SKM-1 (cell line): ENCODE measurements around the gene NBAS.

ENCODE experiments used
- DNase-seq: peaks from one replicate; lab custom pipeline; 2025; ENCODE audit not compliant: unreplicated experiment; lab: John Stamatoyannopoulos, UW

The NBAS gene

DNA sequence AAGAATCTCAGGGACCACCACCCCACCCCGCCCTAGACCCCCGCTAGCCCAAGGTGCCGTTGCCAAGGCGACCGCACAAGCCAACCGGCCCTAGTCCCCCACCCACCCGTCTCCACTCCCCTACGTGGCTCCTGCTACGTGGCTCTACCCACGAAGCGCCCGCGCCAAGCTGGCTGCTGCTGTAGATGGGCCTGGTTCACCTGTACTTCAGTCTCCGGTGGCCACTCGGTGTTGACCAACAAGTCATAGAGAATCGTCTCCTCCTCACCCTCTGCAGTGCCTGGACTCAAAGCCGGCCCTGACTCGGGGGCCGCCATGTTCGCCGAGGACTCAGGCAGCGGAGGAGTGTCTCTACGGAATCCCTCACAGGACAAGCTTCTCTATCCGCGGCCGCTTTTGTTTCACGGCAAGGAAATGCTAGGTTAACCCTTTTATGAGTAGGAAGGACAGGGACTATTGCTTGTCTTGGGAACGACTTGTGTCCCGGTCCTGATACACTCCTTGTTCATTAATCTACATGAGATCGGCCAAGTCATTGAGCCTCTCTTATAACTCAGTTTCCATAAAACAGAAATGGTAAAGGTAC is at the start of gene NBAS:
TSS of gene NBAS (minus strand) at position 347 of the 586 bp plus-strand sequence. CDS start at position 317, 30 bp downstream.
- peak; percentile 46 for DNase-seq

- no peak for DNase-seq
Observed at GRCh38 chr2:15610430-15610952, 49.4 kb upstream of the NBAS start.

- DNase-seq: no peak
Observed at GRCh38 chr2:15609341-15610042, 48.4 kb upstream of the NBAS start.

GRCh38 chr2:15608392-15608761 is 47.2 kb upstream of the NBAS start:
- DNase-seq: no peak

GRCh38 chr2:15607709-15608391 is 46.7 kb upstream of the NBAS start:
- no peak for DNase-seq

DNA sequence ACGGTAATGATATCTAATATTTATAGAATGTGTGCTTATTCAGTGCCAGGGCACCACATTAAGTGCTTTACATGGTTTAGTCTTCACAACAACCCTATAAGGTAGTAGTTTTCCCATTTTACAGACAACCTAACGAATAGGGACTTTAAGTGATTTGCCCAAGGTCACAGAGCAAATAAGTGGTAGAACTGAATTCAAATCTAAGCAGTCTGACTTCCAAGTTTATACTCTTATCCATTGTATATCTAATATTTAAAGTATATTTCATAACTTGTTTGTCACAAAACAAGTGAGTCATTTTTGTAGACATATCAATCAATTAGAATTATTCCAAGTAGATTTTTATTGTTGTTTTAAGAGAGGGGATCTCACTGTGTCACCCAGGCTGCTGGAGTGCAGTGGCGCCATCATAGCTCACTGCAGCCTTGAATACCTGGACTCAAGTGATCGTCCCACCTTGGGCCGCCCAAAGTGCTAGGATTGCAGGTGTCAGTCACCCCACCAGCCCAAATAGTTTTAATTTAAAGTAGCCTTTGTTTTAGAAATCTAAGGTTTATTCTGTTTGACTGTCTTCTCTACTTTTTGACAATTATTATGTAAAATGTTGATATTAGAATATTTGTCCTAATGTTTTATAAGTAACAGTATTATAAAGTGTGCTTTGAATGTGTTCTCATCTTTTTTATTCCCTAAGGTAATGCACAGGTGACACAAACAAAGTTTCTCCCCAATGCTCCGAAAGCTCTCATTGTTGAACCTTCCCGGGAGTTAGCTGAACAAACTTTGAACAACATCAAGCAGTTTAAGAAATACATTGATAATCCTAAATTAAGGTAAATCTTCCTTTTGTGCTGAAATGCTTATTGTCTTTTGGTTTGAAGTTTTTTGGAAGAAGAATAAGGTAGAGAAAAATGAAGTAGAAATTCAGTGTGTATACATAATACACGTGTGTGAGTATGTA is 45.6 kb upstream of the NBAS start:
- no peak for DNase-seq

DNA sequence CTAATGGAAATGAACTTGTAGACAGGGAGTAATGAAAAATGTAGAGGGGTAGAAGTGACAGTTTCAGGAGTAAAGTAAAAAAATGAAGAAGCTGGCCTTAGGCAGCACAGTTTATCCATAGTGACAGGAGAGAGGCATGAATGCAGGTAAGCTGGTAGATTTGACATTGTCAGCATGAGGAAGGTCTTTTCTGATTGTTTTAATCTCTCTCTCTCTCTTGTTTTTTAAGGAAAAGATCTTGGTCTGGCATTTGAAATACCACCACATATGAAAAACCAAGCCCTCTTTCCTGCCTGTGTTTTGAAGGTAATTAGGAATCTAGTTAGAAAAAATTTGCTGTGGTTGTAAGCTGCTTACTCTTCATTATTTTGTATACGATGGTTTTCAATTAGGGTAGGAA is 44.6 kb upstream of the NBAS start:
- DNase-seq: no peak

DNA sequence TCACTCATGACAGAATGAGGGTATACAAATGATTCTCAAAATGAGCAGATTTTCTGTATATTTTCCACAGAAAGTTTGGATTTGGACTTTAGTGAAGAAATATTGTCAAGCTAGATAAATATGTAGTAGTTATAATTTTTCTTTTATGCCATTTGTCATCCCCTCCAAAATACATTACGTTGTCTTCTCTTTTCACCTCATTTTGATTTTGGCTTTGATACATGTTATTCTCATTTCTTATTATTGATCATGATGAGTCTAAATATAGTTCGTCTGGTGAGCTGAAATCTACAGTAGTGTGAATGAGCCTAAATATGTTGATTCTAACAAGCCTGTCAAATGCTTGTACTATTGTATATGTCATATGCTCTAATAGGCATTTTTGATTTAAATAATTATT is 42.8 kb upstream of the NBAS start:
- DNase-seq: no peak

GRCh38 chr2:15603044-15603765 is 42.1 kb upstream of the NBAS start:
- no peak for DNase-seq

- DNase-seq: no peak
Observed at GRCh38 chr2:15602393-15602792, 41.3 kb upstream of the NBAS start.

GRCh38 chr2:15601681-15602080 is 40.5 kb upstream of the NBAS start:
- DNase-seq: no peak

DNA sequence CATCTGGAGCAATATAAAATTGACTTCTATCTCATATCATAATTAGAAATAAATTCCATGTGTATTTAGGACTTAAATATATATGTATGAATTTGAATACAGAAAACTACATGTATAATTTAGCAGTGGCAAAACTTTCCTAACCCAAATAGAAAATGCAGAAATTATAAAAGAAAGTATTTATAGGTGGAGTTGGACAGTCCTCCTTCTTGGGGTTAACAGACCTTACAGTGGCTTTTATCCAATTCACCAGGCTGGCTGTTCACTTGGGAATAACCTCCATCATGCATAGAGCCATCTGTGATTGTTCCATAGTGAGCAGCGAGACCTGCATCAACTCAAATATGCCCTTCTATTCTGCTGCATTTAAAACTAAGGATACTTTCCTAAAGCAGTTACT is 38.9 kb upstream of the NBAS start:
- DNase-seq: no peak

GRCh38 chr2:15596968-15597367 is 35.8 kb upstream of the NBAS start:
- no peak for DNase-seq

DNA sequence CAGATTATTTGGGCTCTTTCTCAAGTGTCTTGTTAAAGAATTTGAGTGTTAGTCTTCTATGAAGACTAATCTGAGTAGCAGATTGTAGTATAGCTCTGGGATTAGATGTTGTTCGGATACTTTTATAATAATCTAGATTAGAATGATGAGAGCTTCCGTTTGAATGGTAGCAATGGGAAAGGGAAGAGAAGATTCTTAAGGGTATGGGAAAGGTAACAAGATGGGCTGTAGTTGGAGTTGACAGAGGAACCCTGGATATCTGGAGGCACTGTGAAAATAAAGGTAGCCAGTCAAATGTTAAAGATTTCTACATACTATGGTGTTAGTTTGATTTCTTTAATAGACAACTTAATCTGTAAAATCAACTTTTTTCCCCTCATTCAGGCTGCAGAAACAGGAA is 35.2 kb upstream of the NBAS start:
- no peak for DNase-seq

DNA sequence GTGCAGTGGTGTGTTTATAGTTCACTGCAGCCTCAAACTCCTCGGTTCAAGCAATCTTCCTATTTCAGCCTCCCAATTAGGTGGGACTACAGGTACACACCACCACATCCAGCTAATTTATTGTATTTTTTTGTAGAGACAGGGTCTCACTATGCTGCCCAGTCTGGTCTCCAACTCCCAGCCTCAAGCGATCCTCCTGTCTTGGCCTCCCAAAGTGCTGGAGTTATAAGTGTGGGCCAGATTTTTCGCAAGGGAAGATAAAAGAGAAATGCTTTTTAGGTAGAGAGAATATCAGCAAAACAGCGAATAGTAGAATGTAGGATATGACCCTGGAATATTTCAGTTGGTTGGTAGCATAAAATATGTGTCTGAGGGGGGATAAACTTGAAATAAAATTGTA is 34.8 kb upstream of the NBAS start:
- DNase-seq: no peak

DNA sequence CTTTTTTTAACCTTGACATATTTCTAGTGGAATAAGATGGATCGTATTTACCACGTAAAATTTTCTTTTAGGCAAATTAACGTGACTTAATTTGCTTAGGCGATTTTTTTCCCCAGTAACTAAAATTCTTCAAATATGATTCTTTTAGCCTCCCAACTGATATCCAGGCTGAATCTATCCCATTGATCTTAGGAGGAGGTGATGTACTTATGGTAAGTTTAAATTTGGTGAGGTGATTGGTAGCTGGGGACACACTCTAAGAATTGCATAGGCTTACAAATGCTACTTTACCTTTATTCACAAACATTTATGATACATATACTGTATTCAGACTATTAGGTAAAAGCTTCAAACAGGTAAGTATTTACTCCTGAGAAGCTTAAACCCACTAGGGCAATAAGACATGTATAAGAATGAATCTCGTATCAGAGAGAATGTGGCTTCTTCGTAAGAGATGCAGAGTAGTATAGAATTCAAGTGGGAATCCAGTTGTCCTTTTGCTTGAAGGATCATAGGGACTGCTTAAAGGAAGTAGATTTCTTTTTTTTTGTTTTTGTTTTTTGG is 34.3 kb upstream of the NBAS start:
- no peak for DNase-seq

DNA sequence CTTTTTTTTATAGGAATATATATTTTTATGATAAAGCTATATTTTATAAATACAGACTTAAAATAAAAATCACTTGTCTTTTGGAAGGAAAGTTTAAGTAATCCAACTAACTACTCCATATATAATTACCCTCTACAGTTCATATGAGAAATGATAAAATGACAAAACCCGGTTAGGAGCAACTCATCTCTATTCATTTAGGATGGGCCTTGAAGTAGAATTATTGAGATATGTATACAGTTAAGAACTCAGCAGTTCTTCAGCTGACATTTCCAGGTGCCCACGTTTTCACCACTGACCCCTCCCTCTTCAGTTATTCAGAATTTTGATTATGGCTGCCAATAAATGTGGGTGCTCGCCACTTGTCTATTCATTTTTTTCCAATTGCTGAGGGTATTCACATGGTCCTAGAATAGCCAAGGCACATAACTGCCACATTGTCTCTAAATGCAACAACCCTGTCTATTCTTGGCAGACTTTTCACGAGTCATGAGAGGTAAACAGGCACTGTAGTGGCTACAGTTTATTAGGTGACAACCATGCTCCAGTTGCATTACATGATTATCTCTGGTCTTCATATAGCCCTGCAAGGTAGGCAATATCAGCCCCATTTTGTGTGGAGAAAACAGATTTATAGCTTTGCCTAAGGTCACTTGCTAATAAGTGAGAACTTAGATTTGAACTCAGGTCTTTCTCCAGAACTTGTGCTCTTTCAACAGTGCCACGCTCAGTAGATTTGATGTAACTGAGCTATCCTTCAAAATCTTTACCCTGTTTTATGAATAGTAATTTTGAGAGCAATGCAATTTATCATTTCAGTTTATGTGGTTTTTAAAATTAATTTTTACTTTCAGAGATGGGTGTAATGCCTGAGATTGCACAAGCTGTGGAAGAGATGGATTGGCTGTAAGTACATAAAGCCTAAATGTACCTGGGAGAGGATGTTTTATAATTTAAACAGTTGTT is 33.4 kb upstream of the NBAS start:
- DNase-seq: no peak

DNA sequence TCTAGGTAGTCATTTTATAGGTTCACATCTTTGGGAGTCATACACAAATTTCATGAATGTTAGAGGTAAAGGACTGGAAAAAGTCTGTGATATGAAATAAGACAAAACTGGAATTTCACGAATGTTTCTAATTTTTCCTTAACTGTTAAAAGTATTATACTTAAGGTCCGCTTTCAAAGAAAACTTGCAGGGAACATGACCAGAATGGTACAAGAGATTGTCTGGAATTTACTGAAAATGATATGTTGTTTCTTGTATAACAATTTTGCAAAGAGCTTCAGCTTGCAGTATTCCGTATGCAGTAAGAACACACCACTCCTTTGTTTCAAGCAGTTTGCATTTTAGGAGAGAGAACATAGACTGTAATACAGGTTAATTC is 32.2 kb upstream of the NBAS start:
- no peak for DNase-seq
